GM13977 (cell line): Measurements from ENCODE around the gene VPS13C.

Experiments used
- DNase-seq: peaks from one replicate; pipeline ENCODE4 v3.0.0; 2012; ENCODE audit warnings: low spot score
- CTCF ChIP-seq: IDR thresholded peaks from 2 replicates; pipeline ENCODE4 v1.5.1; 2012; ENCODE audit warnings: mild to moderate bottlenecking, control low read depth; ENCODE audit not compliant: insufficient read depth; ENCODE audit errors: extremely low read depth, missing control alignments
- in situ Hi-C: fragments of 300-500 bp; cut with MboI; formaldehyde crosslinking; loops from one replicate; pipeline ENCODE4 v1.12.0; 2022; ENCODE audit warnings: low sequenced_read_pairs, low pct_unique_long_range_greater_than_20kb, mixed read lengths, inconsistent platforms; ENCODE audit not compliant: unreplicated experiment

Gene VPS13C

GRCh38 chr15:62058327-62059028, 1.8 kb downstream of the VPS13C start:
- TF ChIP-seq CTCF = no peak
- no peak for DNase-seq
- in situ Hi-C loops = no loop called here

GRCh38 chr15:62057341-62057980, 2.8 kb downstream of the VPS13C start:
- no peak for DNase-seq
- in situ Hi-C loops = no loop called here
- no peak for TF ChIP-seq CTCF

- in situ Hi-C loops = no loop called here
- no peak for TF ChIP-seq CTCF
- DNase-seq = no peak
Observed at GRCh38 chr15:62054979-62055378, 5.3 kb downstream of the VPS13C start.

GRCh38 chr15:62053439-62054085, 6.7 kb downstream of the VPS13C start:
- TF ChIP-seq CTCF = no peak
- in situ Hi-C loops = no loop called here
- no peak for DNase-seq

GRCh38 chr15:62052713-62053112, 7.5 kb downstream of the VPS13C start:
- TF ChIP-seq CTCF = no peak
- no peak for DNase-seq
- in situ Hi-C loops = no loop called here

GRCh38 chr15:62051166-62051565, 9.1 kb downstream of the VPS13C start:
- TF ChIP-seq CTCF = no peak
- in situ Hi-C loops = no loop called here

More at GRCh38 chr15:62051166-62051565, 9.1 kb downstream of the VPS13C start:
- no peak for DNase-seq
